ENCODE measurements around the gene PPARD.
"Not testable (repeated sequence)": the region's sequence is repeated elsewhere in the genome, so short reads cannot be mapped to it uniquely, and the experiment has no call there.

The PPARD gene

DNA sequence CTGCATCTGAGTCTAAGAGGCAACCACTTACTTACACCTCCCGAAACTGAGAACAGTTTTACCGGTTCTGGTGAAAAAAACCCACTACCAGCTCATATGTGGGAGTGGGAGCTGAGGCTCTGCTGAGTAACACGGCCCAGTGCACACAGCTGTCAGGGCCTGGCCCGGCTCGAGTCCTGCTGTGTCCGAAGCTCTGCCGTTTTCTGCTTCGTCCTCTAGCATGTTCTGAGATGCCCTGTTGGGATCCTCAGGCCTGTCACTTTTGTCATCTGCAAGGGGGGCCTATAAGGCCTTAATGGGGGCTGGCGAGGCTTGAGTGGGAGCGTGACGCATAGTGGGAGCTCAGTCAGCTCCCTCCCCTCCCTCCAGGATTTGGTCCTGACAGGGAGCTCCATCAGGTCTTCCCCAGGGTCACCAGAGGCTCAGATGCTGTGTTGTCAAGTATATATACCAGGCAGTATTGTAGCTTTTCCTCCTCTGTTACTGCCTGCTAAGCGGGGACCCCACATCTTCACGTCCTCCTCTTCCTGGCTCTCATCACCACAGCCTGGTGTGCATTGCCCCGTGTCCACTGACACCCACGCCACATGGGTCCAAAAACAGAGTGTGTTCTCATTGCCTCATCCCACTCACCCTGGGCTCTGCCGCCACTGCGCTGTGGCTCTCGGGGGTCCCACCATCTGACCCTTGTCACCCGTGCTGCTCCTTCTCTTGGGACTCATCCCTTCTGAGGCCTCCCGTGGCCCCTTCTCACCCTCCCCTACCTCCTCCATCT, 64.5 kb downstream of the PPARD start:
- DNase-seq (ENCODE audit: low spot score), result no peak

- DNase-seq (ENCODE audit: low spot score), result no peak
Observed at GRCh38 chr6:35409245-35409644, 66.9 kb downstream of the PPARD start.

DNA sequence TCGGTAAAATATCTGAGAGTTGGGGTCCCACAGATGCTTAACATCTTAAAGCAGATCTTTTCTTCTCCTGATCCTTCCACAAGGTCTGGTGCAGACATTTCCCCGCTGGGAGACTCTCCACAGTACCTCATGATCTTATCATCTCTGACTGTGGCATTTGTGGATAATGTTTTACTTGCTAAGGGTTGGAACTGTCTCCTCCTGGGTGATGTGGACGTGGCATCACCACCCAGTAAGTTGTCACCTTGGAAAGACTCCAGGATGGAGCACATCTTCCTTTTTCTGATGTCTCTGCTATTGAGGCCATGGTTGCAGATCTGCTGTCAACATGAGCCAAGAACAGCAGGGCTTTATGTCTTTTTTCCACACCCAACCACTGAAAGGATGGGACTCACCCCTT, 67.8 kb downstream of the PPARD start:
- DNase-seq (ENCODE audit: low spot score), result no peak

GRCh38 chr6:35411066-35411465, 68.7 kb downstream of the PPARD start:
- no peak for DNase-seq (ENCODE audit: low spot score)

DNA sequence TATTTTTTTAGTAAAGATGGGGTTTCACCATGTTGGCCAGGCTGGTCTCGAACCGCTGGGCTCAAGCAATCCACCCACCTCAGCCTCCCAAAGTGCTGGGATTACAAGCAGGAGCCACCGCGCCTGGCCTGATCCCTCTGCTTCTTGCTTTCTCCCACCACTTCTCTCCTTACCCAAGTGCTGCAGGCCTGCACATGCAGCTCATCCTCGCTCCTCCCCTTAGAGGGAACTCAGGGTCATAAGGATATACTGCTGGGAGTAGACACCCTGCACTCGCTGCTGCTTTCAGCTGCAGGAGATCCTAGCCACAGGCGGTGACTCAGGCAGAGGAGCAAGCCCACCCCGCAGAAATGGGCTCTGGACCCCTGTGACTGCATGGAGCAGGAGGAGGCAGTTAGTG, 69.7 kb downstream of the PPARD start:
- no peak for DNase-seq (ENCODE audit: low spot score)

DNA sequence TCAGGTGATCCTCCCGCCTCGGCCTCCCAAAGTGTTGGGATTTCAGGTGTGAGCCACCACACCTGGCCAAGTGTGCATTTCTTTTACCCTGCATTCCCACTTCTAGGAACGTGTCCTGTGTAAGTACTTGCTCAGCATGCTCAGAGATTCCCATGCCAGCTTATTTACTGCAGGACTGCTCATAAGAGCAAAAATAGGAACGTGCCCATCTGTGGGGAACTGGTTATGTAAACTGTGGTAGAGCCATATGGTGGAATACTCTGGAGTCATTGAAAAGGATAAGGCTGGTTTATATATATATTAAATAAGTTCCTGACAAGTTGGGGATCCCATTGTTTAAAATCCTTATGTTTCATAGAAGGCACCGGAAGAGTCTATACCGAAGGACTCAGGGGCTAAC, 71.6 kb downstream of the PPARD start:
- DNase-seq (ENCODE audit: low spot score), result no peak

DNA sequence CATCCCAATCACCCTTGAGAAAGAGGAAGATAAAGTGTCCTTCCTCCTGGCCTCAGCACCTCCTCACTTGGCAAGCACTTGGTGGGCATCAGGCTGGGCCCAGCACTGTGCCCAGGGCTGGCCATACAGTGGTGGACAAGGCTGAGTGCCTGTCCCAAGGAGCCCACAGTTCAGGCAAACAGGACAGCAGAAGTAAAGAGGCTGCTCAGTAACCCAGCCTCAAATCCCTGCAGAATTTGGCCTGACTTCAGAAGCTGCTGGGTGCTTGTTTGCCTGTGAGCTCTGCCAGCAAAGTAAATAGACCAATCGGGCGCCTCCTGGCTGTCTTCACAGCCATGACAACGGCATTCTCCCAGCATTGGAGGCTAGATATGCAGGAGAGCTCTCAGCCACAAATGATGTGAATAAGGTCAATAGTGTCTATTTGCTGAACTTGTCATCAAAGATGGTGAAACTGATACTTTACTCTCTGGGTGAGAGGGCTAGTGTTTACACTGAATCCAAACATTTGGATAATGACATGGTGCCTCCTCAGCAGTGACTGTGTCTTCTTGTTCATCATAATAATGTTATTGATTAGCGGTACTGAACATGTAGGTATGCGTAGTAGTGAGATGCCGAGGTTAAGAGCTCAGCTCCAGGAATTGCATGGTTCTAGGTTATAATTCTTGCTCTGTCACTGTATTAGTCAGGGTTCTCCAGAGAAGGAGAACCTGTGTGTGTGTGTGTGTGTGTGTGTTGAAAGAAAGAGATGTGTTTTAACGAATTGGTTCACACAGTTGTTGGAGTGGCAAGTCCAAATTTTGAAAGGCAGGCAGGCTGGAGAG, 72.9 kb downstream of the PPARD start:
- peak; percentile 76 for DNase-seq (ENCODE audit: low spot score)

DNA sequence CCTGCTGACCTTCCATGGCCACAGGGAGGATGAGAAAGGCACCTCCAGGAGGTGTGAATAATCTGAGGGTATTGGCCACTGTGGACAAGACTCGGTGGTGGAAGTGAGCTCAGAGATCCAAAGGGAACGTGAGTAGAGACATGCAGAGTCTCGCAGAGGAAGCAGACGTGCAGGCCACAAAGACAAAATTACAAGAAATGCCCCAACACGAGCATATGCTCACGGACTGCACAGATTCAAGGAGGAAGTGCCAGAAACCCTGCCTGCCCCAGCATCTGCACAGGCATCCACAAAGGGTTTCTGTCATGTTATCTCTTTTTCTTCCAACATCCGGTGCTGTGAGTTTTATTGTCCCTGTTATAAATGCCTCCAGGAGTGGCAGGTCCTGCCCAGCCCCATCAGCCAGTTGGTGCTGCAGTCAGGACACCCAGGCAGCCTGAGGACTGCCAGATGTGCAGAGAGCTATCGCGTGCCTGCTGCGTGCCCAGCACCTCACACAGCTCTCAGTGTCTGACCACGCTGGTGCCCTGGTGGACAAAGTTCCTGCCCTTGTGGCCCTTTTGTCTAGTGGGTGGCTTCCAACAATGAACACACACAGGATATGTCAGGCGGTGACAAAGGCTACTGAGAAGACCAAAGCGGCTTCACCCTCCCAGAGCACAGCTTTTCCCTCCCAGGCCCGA, 75.8 kb downstream of the PPARD start:
- DNase-seq (ENCODE audit: low spot score), result no peak

DNA sequence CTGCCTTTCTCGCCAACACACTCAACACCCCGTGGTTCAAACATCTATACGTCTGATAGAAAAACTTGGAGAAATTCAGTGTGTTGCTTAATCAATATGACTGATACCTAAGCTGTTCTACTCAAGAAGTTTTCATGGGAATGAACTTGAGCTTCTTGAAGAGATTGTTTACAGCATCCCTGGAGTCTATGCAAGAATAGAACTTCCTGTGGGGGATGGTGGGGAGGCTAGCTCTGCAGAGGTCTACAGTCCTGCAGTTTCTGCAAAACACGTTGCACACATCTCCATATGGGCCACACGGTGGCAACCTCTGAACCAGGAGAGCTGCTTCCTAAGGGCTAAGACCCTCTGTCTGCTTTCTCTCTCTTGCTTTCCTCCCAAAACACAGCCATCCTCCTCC, 77.1 kb downstream of the PPARD start:
- DNase-seq (ENCODE audit: low spot score), result no peak

DNA sequence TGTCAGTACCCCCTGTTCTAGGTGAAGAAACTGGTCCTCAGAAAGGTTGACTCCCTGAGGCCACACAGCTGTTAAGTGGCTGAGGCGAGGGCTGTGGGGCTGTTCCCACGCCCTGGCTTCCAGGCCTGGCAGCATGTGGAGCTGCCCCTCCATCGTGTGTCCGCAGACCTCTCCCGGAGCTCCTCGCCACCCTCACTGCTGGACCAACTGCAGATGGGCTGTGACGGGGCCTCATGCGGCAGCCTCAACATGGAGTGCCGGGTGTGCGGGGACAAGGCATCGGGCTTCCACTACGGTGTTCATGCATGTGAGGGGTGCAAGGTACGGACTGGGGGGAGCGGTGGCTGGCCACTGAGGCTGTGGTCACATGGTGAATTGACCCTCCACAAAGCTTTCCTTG, 77.6 kb downstream of the PPARD start:
- no peak for DNase-seq (ENCODE audit: low spot score)

GRCh38 chr6:35425284-35425683, 82.9 kb downstream of the PPARD start:
- DNase-seq (ENCODE audit: low spot score), result no peak

DNA sequence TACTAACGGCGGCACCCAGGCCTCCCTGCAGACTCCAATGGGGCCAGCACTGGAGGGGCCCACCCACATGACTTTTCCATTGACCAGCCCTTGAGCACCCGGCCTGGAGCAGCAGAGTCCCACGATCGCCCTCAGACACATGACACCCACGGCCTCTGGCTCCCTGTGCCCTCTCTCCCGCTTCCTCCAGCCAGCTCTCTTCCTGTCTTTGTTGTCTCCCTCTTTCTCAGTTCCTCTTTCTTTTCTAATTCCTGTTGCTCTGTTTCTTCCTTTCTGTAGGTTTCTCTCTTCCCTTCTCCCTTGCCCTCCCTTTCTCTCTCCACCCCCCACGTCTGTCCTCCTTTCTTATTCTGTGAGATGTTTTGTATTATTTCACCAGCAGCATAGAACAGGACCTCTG, 83.7 kb downstream of the PPARD start:
- no peak for DNase-seq (ENCODE audit: low spot score)

- DNase-seq (ENCODE audit: low spot score), result no peak
Observed at GRCh38 chr6:35427435-35427834, 85.1 kb downstream of the PPARD start.

GRCh38 chr6:35427851-35428321, 85.5 kb downstream of the PPARD start:
- no peak for DNase-seq (ENCODE audit: low spot score)

GRCh38 chr6:35428421-35429149, 86.2 kb downstream of the PPARD start:
- no peak for DNase-seq (ENCODE audit: low spot score)

DNA sequence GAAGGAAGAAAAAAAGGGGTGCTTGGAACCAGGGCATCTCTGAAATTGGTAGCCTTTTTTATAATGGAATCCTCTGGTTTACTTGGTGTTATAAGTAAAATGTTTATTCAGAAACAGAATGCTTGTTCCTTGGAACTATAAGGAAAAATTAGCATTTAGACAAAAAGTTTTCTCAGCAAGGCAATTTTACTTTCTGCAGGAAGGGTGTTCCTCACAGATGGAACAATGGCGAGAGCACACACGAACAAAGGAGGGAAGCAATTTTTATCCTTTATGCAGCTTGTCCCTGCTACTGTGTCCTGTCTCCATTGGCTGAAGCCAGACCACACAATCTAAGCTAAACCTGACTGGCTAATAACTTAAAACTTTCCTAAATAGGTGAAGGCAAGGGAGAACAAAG, 87.1 kb downstream of the PPARD start:
- no peak for DNase-seq (ENCODE audit: low spot score)

DNA sequence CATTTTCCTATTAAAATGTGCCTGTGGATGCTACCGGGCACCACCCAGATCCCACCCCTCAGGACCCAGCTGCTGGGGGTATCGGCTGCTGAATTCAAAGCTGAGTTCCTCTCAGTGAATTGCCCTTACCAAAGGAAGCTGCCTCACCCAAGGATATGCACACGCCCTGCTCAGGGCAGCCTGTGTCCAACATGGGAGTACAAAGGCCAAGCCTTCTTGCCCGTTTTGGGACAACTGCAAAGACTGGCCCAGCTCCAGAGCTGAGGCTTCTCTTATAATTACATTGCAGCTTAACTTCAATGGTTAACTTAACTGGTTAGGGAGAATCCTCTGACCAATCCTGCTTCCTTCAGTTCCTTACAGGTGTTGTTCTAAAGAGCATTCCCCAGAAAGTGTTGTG, 89.9 kb downstream of the PPARD start:
- DNase-seq (ENCODE audit: low spot score), result no peak

- DNase-seq (ENCODE audit: low spot score), result not testable (repeated sequence)
Observed at GRCh38 chr6:35432702-35433101, 90.3 kb downstream of the PPARD start.

DNA sequence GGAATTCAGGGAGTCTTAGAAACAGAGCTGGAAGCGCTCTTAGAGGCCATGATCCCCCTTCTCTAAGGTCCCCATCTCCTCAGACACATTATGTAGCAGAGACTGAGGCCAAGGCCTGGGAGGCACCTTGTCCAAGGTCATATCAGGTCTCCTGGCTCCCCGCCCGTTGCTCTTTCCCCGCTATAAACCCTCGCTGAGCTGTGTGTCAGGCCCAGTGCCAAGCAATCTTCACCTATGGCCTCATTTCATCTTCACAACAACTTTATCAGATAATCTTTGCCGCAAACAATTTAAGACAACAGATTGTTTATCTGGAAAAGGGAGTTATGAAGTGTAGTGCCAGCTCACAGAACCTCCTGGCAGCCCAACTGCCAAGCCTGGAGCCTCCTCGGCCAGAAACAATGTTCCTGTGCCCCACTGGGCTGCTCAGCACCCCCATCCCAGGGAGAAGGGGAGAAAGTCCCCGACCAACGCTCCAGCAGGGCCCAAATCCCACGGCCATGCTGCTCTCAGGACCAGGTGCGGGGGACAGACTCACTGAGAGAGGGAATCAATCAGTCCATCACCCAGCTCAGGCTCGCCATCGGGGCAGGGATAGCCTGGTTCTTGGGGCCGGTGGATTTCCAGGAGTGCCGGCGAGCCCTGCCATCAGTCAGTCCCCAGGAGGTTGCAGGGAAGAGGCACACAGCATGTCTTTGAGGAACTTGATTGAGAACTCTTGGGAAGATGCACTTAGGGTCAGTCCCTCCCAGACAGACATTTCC, 92.9 kb downstream of the PPARD start:
- peak; percentile 56 for DNase-seq (ENCODE audit: low spot score)

- no peak for DNase-seq (ENCODE audit: low spot score)
Observed at GRCh38 chr6:35436071-35436857, 93.9 kb downstream of the PPARD start.

All from D341Med (cell line).